Activated CD8-positive, alpha-beta memory T cell treated with anti-CD3 and anti-CD28 coated beads for 36 hours (primary cell): ENCODE data around the gene ZSCAN26. TPM values are rescaled to one million over a fixed set of nuclear protein-coding genes. Genes with fewer than 3 reads are reported as not detected.

Experiments
- CTCF ChIA-PET: fragments of 350-600 bp; sonication (Branson Sonifier 250); formaldehyde crosslinking; loops from one replicate; lab custom pipeline; 2021; ENCODE audit warnings: antibody characterized with exemption; lab: Charles Lee
- POLR2A ChIA-PET: fragments of 350-600 bp; sonication (Branson Sonifier 250); formaldehyde crosslinking; loops from one replicate; lab custom pipeline; 2021; ENCODE audit warnings: antibody characterized with exemption; lab: Charles Lee
- total RNA-seq, 2 experiments: library from RNA; stranded (reverse); gene quantifications; one replicate each; pipeline ENCODE4 v1.2.3, GENCODE V29; 2021

Gene ZSCAN26
- total RNA-seq, 2 experiments from 2014 or later, result 5.2 to 5.4 TPM

GRCh38 chr6:28252009-28252975 lies 14.7 kb upstream of the ZSCAN26 start, which contains the start of gene ZKSCAN4:
ZKSCAN4 (minus strand) TSS chr6:28252269; CDS start chr6:28251980, 289 bp downstream.
- ChIA-PET CTCF (interaction anchor here (1.0 to 1.4 kb wide), 3 partner anchors 11 to 110 kb away, joined by 3 to 6 read pairs (median 4); partner anchors contain the start of gene ZKSCAN8), POLR2A (interaction anchor here (0.6 to 1.2 kb wide), 4 partner anchors 15 to 172 kb away, joined by 3 to 5 read pairs (median 4); partner anchors contain the start of genes ZNF165, ZSCAN26 and ZSCAN31)

GRCh38 chr6:28254121-28254519 lies 12.8 kb upstream of the ZSCAN26 start:
- ChIA-PET POLR2A (no interaction called here), CTCF (interaction anchor here (0.6 kb wide), 1 partner anchor 58 kb away, joined by 6 read pairs; no protein-coding TSS in a partner anchor)

GRCh38 chr6:28257042-28257441 lies 9.9 kb upstream of the ZSCAN26 start:
- ChIA-PET CTCF (no interaction called here), POLR2A (no interaction called here)

GRCh38 chr6:28258877-28259777 lies 7.8 kb upstream of the ZSCAN26 start, which contains the start of gene NKAPL:
NKAPL (plus strand) TSS chr6:28259297; CDS start chr6:28259372, 75 bp downstream.
- POLR2A ChIA-PET, result no interaction called here
- CTCF ChIA-PET, result no interaction called here

- CTCF ChIA-PET, result interaction anchor here (1.3 kb wide), 1 partner anchor 11 kb away, joined by 4 read pairs; the partner anchor contains the start of gene ZKSCAN4
These were observed 3.0 kb upstream of the ZSCAN26 start for GRCh38 chr6:28263922-28264321.

GRCh38 chr6:28264834-28265401 lies 2.0 kb upstream of the ZSCAN26 start:
- ChIA-PET CTCF (interaction anchor here (0.7 kb wide), 1 partner anchor 18 kb away, joined by 3 read pairs; no protein-coding TSS in a partner anchor), POLR2A (no interaction called here)

More at GRCh38 chr6:28263922-28264321, 3.0 kb upstream of the ZSCAN26 start:
- POLR2A ChIA-PET, result no interaction called here

GRCh38 chr6:28266563-28266961 lies 381 bp upstream of the ZSCAN26 start:
- ChIA-PET CTCF (interaction anchor here (1.2 to 1.5 kb wide), 2 partner anchors 89 to 126 kb away, joined by 4 to 12 read pairs; no protein-coding TSS in a partner anchor), POLR2A (interaction anchor here (0.7 to 1.5 kb wide), 4 partner anchors 13 to 89 kb away, joined by 3 to 5 read pairs (median 4); partner anchors contain the start of genes ZKSCAN3 and ZKSCAN4)

- POLR2A ChIA-PET, result interaction anchor here (0.8 to 1.5 kb wide), 4 partner anchors 12 to 1122 kb away, joined by 3 to 5 read pairs (median 4); partner anchors contain the start of genes ZKSCAN3 and ZKSCAN4
- CTCF ChIA-PET, result interaction anchor here (1.2 to 1.5 kb wide), 2 partner anchors 88 to 127 kb away, joined by 4 to 12 read pairs; no protein-coding TSS in a partner anchor
These were observed 734 bp downstream of the ZSCAN26 start for GRCh38 chr6:28267695-28268059.

GRCh38 chr6:28269492-28269891 lies 2.5 kb downstream of the ZSCAN26 start:
- ChIA-PET POLR2A (no interaction called here), CTCF (interaction anchor here (0.5 kb wide), 1 partner anchor 333 kb away, joined by 3 read pairs; no protein-coding TSS in a partner anchor)

GRCh38 chr6:28274888-28275287 lies 7.9 kb downstream of the ZSCAN26 start:
- ChIA-PET CTCF (interaction anchor here (0.6 kb wide), 1 partner anchor 54 kb away, joined by 4 read pairs; no protein-coding TSS in a partner anchor), POLR2A (no interaction called here)

GRCh38 chr6:28277746-28278145 lies 10.8 kb downstream of the ZSCAN26 start:
- ChIA-PET CTCF (no interaction called here), POLR2A (no interaction called here)

GRCh38 chr6:28280595-28281287 lies 13.8 kb downstream of the ZSCAN26 start:
- POLR2A ChIA-PET, result interaction anchor here (1.4 kb wide), 1 partner anchor 14 kb away, joined by 4 read pairs; the partner anchor contains the start of gene ZSCAN26
- CTCF ChIA-PET, result interaction anchor here (1.3 kb wide), 1 partner anchor 76 kb away, joined by 8 read pairs; no protein-coding TSS in a partner anchor

- ChIA-PET CTCF (interaction anchor here (0.6 to 1.3 kb wide), 2 partner anchors 75 to 145 kb away, joined by 3 to 8 read pairs; no protein-coding TSS in a partner anchor), POLR2A (interaction anchor here (0.5 kb wide), 1 partner anchor 388 kb away, joined by 3 read pairs; no protein-coding TSS in a partner anchor)
These were observed 14.5 kb downstream of the ZSCAN26 start, which contains the start of gene PGBD1 for GRCh38 chr6:28281288-28282064. PGBD1 (plus strand) TSS chr6:28281572; CDS start chr6:28283814, 2,242 bp downstream.

GRCh38 chr6:28282926-28283325 lies 16.0 kb downstream of the ZSCAN26 start:
- ChIA-PET POLR2A (interaction anchor here (0.5 kb wide), 1 partner anchor 642 kb away, joined by 3 read pairs; no protein-coding TSS in a partner anchor), CTCF (no interaction called here)

- CTCF ChIA-PET, result interaction anchor here (0.7 kb wide), 1 partner anchor 44 kb away, joined by 4 read pairs; no protein-coding TSS in a partner anchor
- POLR2A ChIA-PET, result no interaction called here
These were observed 24.6 kb downstream of the ZSCAN26 start for GRCh38 chr6:28291573-28291972.

- ChIA-PET POLR2A (no interaction called here), CTCF (no interaction called here)
These were observed 28.4 kb downstream of the ZSCAN26 start for GRCh38 chr6:28295326-28295725.
